Measurements from ENCODE around the gene GPHN. TPM values are rescaled to one million over a fixed set of nuclear protein-coding genes. Genes with fewer than 3 reads are reported as not detected.

The GPHN gene
- total RNA-seq, 4 donors from 2014 or later, result 16.7 to 34.8 (median 27.0) TPM

- Histone ChIP-seq H3K4me1 (peaks cover 10% of the 10 kb centered on the region), H3K27me3 (no peaks in the 10 kb centered on the region), H3K9me3 (no peaks in the 10 kb centered on the region), H3K27ac (no peak overlapping the region), H3K36me3 (no peaks in the 10 kb centered on the region), H3K4me3 (no peak overlapping the region)
- WGBS, result 25% methylated on average over 1 of the region's 1 CpG
- no peak for TF ChIP-seq POLR2AphosphoS5 (IDR thresholded peaks at IDR 0.05)
- no peak for TF ChIP-seq EP300 (IDR thresholded peaks at IDR 0.05)
- TF ChIP-seq, protein P1, sequence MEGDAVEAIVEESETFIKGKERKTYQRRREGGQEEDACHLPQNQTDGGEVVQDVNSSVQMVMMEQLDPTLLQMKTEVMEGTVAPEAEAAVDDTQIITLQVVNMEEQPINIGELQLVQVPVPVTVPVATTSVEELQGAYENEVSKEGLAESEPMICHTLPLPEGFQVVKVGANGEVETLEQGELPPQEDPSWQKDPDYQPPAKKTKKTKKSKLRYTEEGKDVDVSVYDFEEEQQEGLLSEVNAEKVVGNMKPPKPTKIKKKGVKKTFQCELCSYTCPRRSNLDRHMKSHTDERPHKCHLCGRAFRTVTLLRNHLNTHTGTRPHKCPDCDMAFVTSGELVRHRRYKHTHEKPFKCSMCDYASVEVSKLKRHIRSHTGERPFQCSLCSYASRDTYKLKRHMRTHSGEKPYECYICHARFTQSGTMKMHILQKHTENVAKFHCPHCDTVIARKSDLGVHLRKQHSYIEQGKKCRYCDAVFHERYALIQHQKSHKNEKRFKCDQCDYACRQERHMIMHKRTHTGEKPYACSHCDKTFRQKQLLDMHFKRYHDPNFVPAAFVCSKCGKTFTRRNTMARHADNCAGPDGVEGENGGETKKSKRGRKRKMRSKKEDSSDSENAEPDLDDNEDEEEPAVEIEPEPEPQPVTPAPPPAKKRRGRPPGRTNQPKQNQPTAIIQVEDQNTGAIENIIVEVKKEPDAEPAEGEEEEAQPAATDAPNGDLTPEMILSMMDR (IDR thresholded peaks at IDR 0.05), result no peak
- TF ChIP-seq POLR2A (IDR thresholded peaks at IDR 0.05), result no peak
- DNase-seq (ENCODE audit: low spot score in 2 of 2), result no peak
These were observed 24.6 kb upstream of the GPHN start for GRCh38 chr14:66483322-66483721.

DNA sequence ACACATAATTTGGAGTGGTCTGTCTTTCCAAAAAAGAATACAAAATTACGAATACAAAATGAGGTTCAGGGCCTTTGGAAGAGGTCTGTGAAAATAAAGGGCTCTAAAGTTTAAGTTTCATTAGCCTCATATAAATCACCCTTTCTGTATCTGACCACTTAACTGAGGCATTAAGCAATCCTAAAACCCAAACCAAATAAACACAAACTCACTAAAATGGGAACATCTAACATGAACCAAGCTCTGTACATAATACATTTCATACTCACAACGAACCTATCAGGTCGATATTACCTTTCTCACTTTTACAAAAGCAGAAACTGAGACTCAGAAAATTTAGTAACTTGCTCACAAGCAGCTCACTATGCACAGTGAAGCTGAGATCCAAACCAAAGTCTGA lies 22.9 kb upstream of the GPHN start:
- 58% methylated on average over 3 of the region's 3 CpGs for whole genome bisulfite sequencing
- Histone ChIP-seq H3K9me3 (no peaks in the 10 kb centered on the region), H3K4me3 (no peak overlapping the region)

DNA sequence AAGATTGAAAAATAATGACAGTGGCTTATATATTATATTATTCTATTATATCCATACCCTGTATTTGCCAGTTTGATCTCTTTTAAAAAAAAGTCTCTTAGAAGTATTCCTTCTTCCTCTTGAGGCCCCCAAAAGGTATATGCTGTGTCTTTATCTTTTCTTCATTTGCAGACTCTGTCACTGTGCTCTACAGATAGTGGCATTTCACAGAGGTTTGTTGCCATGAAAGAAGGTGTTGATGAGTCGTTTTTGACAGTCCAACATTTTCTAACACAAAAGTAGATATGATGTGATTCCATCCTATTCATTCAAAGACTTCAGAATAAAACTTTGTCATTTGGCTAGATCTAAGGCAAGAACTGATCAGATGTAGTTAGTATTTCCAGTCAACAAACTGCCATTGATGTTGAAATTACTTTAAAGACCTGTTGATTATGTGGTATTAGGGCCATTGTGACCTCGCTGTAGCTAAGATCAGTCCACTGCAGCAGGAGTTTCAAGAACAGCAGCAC lies 22.0 kb upstream of the GPHN start, which contains the start of gene CCDC196:
Gene CCDC196, plus strand, starts transcription at position 462 of the 512 bp plus-strand sequence. CDS start 132 bp downstream, outside the sequence.
- 75% methylated on average over 2 of the region's 2 CpGs for WGBS
- Histone ChIP-seq H3K27me3 (no peaks in the 10 kb centered on the region), H3K27ac (no peak within 1 kb of the TSS), H3K36me3 (no peaks in the 10 kb centered on the region), H3K4me1 (peaks cover 10% of the 10 kb centered on the region), H3K4me3 (no peak within 1 kb of the TSS), H3K9me3 (no peaks in the 10 kb centered on the region)
- no peak for TF ChIP-seq POLR2A (IDR thresholded peaks at IDR 0.05)
- no peak for TF ChIP-seq POLR2AphosphoS5 (IDR thresholded peaks at IDR 0.05)
- TF ChIP-seq, protein P1 (IDR thresholded peaks at IDR 0.05), result no peak
- TF ChIP-seq EP300 (IDR thresholded peaks at IDR 0.05), result no peak
- DNase-seq (ENCODE audit: low spot score in 2 of 2), result no peak

More for the DNA sequence above, 22.9 kb upstream of the GPHN start:
- no peaks in the 10 kb centered on the region for H3K27me3 ChIP-seq
- H3K27ac ChIP-seq, result no peak overlapping the region
- DNase-seq (ENCODE audit: low spot score in 2 of 2), result no peak
- TF ChIP-seq POLR2AphosphoS5 (IDR thresholded peaks at IDR 0.05), result no peak
- no peak for TF ChIP-seq EP300 (IDR thresholded peaks at IDR 0.05)
- TF ChIP-seq POLR2A (IDR thresholded peaks at IDR 0.05), result no peak
- TF ChIP-seq, protein P1 (IDR thresholded peaks at IDR 0.05), result no peak
- H3K36me3 ChIP-seq, result no peaks in the 10 kb centered on the region
- H3K4me1 ChIP-seq, result peaks cover 10% of the 10 kb centered on the region

GRCh38 chr14:66487164-66487563 lies 20.8 kb upstream of the GPHN start:
- H3K9me3 ChIP-seq, result no peaks in the 10 kb centered on the region
- TF ChIP-seq POLR2AphosphoS5 (IDR thresholded peaks at IDR 0.05) (no peak), POLR2A (IDR thresholded peaks at IDR 0.05) (no peak), EP300 (IDR thresholded peaks at IDR 0.05) (no peak)
- TF ChIP-seq, protein P1 (IDR thresholded peaks at IDR 0.05), result no peak
- no peak overlapping the region for H3K4me3 ChIP-seq
- H3K36me3 ChIP-seq, result no peaks in the 10 kb centered on the region
- no peak for DNase-seq (ENCODE audit: low spot score in 2 of 2)
- no peaks in the 10 kb centered on the region for H3K27me3 ChIP-seq
- no peak overlapping the region for H3K27ac ChIP-seq
- H3K4me1 ChIP-seq, result peaks cover 10% of the 10 kb centered on the region
- 61% methylated on average over 2 of the region's 2 CpGs for WGBS

DNA sequence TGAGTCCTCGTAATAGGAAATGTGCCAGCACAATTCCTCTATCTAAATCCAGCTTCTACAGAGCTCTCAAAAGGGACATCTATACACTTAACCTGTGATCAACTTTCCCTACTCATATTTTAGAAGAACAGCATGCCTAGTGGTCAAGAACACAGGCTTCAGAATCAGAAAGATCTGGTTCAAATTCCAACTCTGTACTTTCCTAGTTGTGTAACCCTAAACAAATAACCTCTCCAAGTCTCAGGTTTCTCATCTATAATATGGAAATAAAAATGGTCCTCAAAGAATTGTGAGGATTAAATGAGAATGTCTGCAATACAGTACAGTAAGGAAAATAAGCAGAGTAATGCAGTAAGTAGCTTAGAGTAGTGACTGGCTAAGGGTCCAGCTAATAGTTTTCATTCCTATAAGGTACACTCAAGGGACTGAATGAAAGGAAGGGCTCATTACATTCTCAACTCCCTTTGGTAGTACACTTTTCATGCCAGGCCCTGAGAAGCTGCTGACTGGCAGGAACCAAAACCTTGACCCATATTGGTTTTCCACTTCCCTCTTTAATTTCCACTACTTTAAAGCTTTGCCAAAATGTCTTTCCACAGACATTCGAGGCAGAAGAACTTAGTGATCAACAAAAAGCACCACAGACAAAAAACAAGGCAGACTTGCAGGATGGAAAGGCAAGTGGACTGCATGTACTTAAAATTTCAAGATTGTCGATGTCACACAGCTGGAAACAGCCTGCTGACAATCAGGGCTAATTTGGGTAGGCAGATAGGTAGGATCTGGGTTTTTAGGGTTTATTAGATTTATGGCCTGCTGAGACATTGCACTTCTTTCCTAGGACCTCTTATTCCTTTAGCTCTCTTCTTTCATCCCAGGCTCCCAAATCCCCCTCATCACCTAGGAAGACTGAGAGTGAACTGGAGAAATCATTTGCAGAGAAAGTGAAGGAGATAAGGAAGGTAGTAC lies 17.5 kb upstream of the GPHN start:
- H3K9me3 ChIP-seq, result no peaks in the 10 kb centered on the region
- H3K27me3 ChIP-seq, result no peaks in the 10 kb centered on the region
- no peaks in the 10 kb centered on the region for H3K36me3 ChIP-seq
- H3K4me1 ChIP-seq, result no peaks in the 10 kb centered on the region
- DNase-seq (ENCODE audit: low spot score in 2 of 2), result no peak
- 76% methylated on average over 3 of the region's 3 CpGs for WGBS
- H3K4me3 ChIP-seq, result no peak overlapping the region
- no peak overlapping the region for H3K27ac ChIP-seq
- TF ChIP-seq EP300 (IDR thresholded peaks at IDR 0.05) (no peak), POLR2AphosphoS5 (IDR thresholded peaks at IDR 0.05) (no peak), POLR2A (IDR thresholded peaks at IDR 0.05) (no peak)
- TF ChIP-seq, protein P1 (IDR thresholded peaks at IDR 0.05), result no peak
